GM12892 (cell line): ENCODE data around the gene UCHL5.
"Not testable (repeated sequence)": the region's sequence is repeated elsewhere in the genome, so short reads cannot be mapped to it uniquely, and the experiment has no call there.

Source experiments
- DNase-seq: peaks from one replicate; pipeline ENCODE4 v3.0.0; 2011; ENCODE audit not compliant: insufficient read length
- FAIRE-seq: peaks from 2 replicates; lab custom pipeline; 2011; peaks lifted over from hg19 to GRCh38; lab: Jason Lieb, UNC
- POLR2A ChIP-seq: IDR thresholded peaks from 2 replicates; pipeline ENCODE4 v1.6.1; 2011; ENCODE audit warnings: low read depth, low read length, control low read depth
- POLR2AphosphoS5 ChIP-seq: IDR thresholded peaks from 2 replicates; pipeline ENCODE4 v1.6.1; 2011; ENCODE audit warnings: low read depth, low read length, control low read depth
- TAF1 ChIP-seq: IDR thresholded peaks from 2 replicates; pipeline ENCODE4 v1.6.1; 2011; ENCODE audit warnings: low read depth, mild to moderate bottlenecking, control low read depth, low read length, borderline replicate concordance

Gene UCHL5

GRCh38 chr1:193030280-193030679 lies 28.9 kb downstream of the UCHL5 start:
- no peak for DNase-seq
- TF ChIP-seq POLR2A = no peak
- no peak for TF ChIP-seq TAF1
- FAIRE-seq = peak; percentile 46

GRCh38 chr1:193025218-193025617 lies 33.9 kb downstream of the UCHL5 start:
- no peak for TF ChIP-seq POLR2AphosphoS5
- TF ChIP-seq POLR2A = no peak
- FAIRE-seq = no peak
- no peak for DNase-seq

- TF ChIP-seq TAF1 (no peak), POLR2AphosphoS5 (no peak), POLR2A (no peak)
- no peak for FAIRE-seq
- no peak for DNase-seq
These were observed 39.6 kb downstream of the UCHL5 start for GRCh38 chr1:193019442-193020026.

- TF ChIP-seq POLR2A (no peak), TAF1 (no peak), POLR2AphosphoS5 (no peak)
- no peak for FAIRE-seq
These were observed 42.4 kb downstream of the UCHL5 start for GRCh38 chr1:193016788-193017187.

GRCh38 chr1:193014400-193014799 lies 44.8 kb downstream of the UCHL5 start:
- DNase-seq (no peak), FAIRE-seq (no peak)
- no peak for TF ChIP-seq POLR2A
- no peak for TF ChIP-seq TAF1
- no peak for TF ChIP-seq POLR2AphosphoS5

More at GRCh38 chr1:193016788-193017187, 42.4 kb downstream of the UCHL5 start:
- DNase-seq = no peak

GRCh38 chr1:193013707-193014106 lies 45.5 kb downstream of the UCHL5 start:
- DNase-seq (no peak), FAIRE-seq (no peak)
- no peak for TF ChIP-seq POLR2A
- TF ChIP-seq TAF1 = no peak
- no peak for TF ChIP-seq POLR2AphosphoS5

GRCh38 chr1:193013005-193013404 lies 46.2 kb downstream of the UCHL5 start:
- DNase-seq = no peak
- FAIRE-seq = no peak
- TF ChIP-seq POLR2A (no peak), TAF1 (no peak), POLR2AphosphoS5 (no peak)

GRCh38 chr1:193011406-193011805 lies 47.8 kb downstream of the UCHL5 start:
- FAIRE-seq (no peak), DNase-seq (no peak)
- TF ChIP-seq POLR2AphosphoS5 (no peak), TAF1 (no peak)

GRCh38 chr1:193009501-193009900 lies 49.7 kb downstream of the UCHL5 start:
- no peak for TF ChIP-seq POLR2A
- no peak for TF ChIP-seq TAF1
- no peak for TF ChIP-seq POLR2AphosphoS5
- FAIRE-seq (no peak), DNase-seq (no peak)

- FAIRE-seq (no peak), DNase-seq (no peak)
- no peak for TF ChIP-seq POLR2AphosphoS5
- no peak for TF ChIP-seq POLR2A
- TF ChIP-seq TAF1 = no peak
These were observed 53.4 kb downstream of the UCHL5 start for GRCh38 chr1:193005785-193006184.

- DNase-seq (no peak), FAIRE-seq (no peak)
- TF ChIP-seq POLR2A (no peak), POLR2AphosphoS5 (no peak), TAF1 (no peak)
These were observed 60.6 kb downstream of the UCHL5 start for GRCh38 chr1:192998536-192998935.

GRCh38 chr1:192994141-192994540 lies 65.0 kb downstream of the UCHL5 start:
- no peak for DNase-seq
- FAIRE-seq = no peak
- TF ChIP-seq POLR2AphosphoS5 (no peak), POLR2A (no peak), TAF1 (no peak)

GRCh38 chr1:192993426-192994085 lies 65.6 kb downstream of the UCHL5 start:
- FAIRE-seq = peak; percentile 9
- no peak for DNase-seq
- no peak for TF ChIP-seq POLR2A
- no peak for TF ChIP-seq TAF1
- no peak for TF ChIP-seq POLR2AphosphoS5

- not testable (repeated sequence) for DNase-seq, FAIRE-seq
These were observed 72.3 kb downstream of the UCHL5 start for GRCh38 chr1:192986748-192987334.
